GM04504 (cell line): ENCODE data around the gene GRM8.

Source experiments
- DNase-seq: peaks from one replicate; pipeline ENCODE4 v3.0.0-alpha.2; 2012; ENCODE audit warnings: low read depth

GRM8 gene

GRCh38 chr7:126806614-126807013 is 446.1 kb downstream of the GRM8 start:
- DNase-seq = no peak

- DNase-seq = no peak
Observed at GRCh38 chr7:126805351-126805750, 447.4 kb downstream of the GRM8 start.

GRCh38 chr7:126804604-126805003 is 448.1 kb downstream of the GRM8 start:
- DNase-seq = no peak

GRCh38 chr7:126803990-126804389 is 448.8 kb downstream of the GRM8 start:
- DNase-seq = no peak

- peak; percentile 25 for DNase-seq
Observed at GRCh38 chr7:126803060-126803665, 449.6 kb downstream of the GRM8 start.

GRCh38 chr7:126801733-126802132 is 451.0 kb downstream of the GRM8 start:
- DNase-seq = no peak

GRCh38 chr7:126799541-126799940 is 453.2 kb downstream of the GRM8 start:
- no peak for DNase-seq

- DNase-seq = no peak
Observed at GRCh38 chr7:126792521-126792920, 460.2 kb downstream of the GRM8 start.

GRCh38 chr7:126791306-126791705 is 461.4 kb downstream of the GRM8 start:
- DNase-seq = no peak

- no peak for DNase-seq
Observed at GRCh38 chr7:126790763-126791162, 462.0 kb downstream of the GRM8 start.

- DNase-seq = no peak
Observed at GRCh38 chr7:126783613-126784012, 469.1 kb downstream of the GRM8 start.

- no peak for DNase-seq
Observed at GRCh38 chr7:126780993-126781392, 471.7 kb downstream of the GRM8 start.

GRCh38 chr7:126778101-126778500 is 474.6 kb downstream of the GRM8 start:
- DNase-seq = no peak

- no peak for DNase-seq
Observed at GRCh38 chr7:126776498-126776897, 476.2 kb downstream of the GRM8 start.

GRCh38 chr7:126774077-126774476 is 478.7 kb downstream of the GRM8 start:
- DNase-seq = no peak

GRCh38 chr7:126768836-126769235 is 483.9 kb downstream of the GRM8 start:
- no peak for DNase-seq

- no peak for DNase-seq
Observed at GRCh38 chr7:126760914-126761577, 491.7 kb downstream of the GRM8 start.

GRCh38 chr7:126755381-126755780 is 497.4 kb downstream of the GRM8 start:
- no peak for DNase-seq

GRCh38 chr7:126750207-126750911 is 502.4 kb downstream of the GRM8 start:
- DNase-seq = no peak

- no peak for DNase-seq
Observed at GRCh38 chr7:126728967-126729366, 523.8 kb downstream of the GRM8 start.

- DNase-seq = peak; percentile 12
Observed at GRCh38 chr7:126727930-126728391, 524.8 kb downstream of the GRM8 start.

- DNase-seq = no peak
Observed at GRCh38 chr7:126723966-126724544, 528.7 kb downstream of the GRM8 start.

- no peak for DNase-seq
Observed at GRCh38 chr7:126720232-126720631, 532.5 kb downstream of the GRM8 start.
